BJ (cell line): ENCODE measurements around the gene TBXA2R. TPM values are rescaled to one million over a fixed set of nuclear protein-coding genes. Genes with fewer than 3 reads are reported as not detected.

ENCODE experiments used
- CTCF ChIA-PET: fragments of 350-600 bp; formaldehyde crosslinking; extraction: SDS; loops from one replicate; lab custom pipeline; 2021; ENCODE audit warnings: antibody characterized with exemption, inconsistent platforms; lab: Yijun Ruan, JAX
- POLR2A ChIA-PET: fragments of 300-600 bp; sonication (Branson Sonifier 250); formaldehyde crosslinking; extraction: SDS; loops from one replicate; lab custom pipeline; 2021; ENCODE audit warnings: antibody characterized with exemption; lab: Charles Lee
- DNase-seq: peaks from one replicate; pipeline ENCODE4 v3.0.0-alpha.2; 2011; ENCODE audit warnings: low read depth
- H3K27me3 ChIP-seq: 2 replicates; pipeline ENCODE4 v1.6.0; 2011; ENCODE audit warnings: low read length; ENCODE audit not compliant: control insufficient read depth, insufficient read depth
- H3K36me3 ChIP-seq: 2 replicates; pipeline ENCODE4 v1.5.1; 2011; ENCODE audit warnings: low read length; ENCODE audit not compliant: control insufficient read depth, insufficient read depth
- H3K4me3 ChIP-seq: 2 replicates; pipeline ENCODE4 v1.5.1; 2011; ENCODE audit warnings: low read depth, mild to moderate bottlenecking, control low read depth, low read length
- polyA plus RNA-seq: library from polyadenylated mRNA; depleted of rRNA; stranded (reverse); fragments of >200 nt; gene quantifications from 2 replicates; pipeline ENCODE4 v1.2.3, GENCODE V29; 2011
- TF ChIP-seq, protein P1 (sequence below): IDR thresholded peaks from 2 replicates; pipeline ENCODE4 v1.5.1; 2011; ENCODE audit warnings: low read depth, mild to moderate bottlenecking, control low read depth, inconsistent platforms, low read length, moderate library complexity; ENCODE audit not compliant: insufficient read depth

TBXA2R gene
- polyA plus RNA-seq, 1 experiment, result 1.2 TPM

DNA sequence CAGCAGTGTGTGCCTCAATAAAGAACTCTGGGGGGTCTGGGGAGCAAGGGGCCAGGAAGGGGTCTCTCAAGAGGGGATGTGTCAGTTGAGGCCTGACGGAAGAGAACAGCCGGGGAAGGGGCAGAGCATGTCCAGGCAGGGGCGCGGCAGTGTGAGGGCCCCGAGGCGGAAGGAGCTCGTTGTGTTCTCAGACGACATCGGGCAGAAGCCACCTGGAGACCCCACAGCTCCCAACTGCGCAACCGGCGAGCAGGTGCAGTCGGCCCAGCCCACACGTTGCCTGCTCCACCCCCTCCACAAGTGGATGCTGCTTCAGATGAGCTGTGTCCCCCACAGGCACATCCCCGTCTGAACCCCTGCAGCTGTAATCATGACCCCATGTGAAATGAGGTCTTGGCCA, 15.0 kb upstream of the TBXA2R start:
- TF ChIP-seq, protein P1, sequence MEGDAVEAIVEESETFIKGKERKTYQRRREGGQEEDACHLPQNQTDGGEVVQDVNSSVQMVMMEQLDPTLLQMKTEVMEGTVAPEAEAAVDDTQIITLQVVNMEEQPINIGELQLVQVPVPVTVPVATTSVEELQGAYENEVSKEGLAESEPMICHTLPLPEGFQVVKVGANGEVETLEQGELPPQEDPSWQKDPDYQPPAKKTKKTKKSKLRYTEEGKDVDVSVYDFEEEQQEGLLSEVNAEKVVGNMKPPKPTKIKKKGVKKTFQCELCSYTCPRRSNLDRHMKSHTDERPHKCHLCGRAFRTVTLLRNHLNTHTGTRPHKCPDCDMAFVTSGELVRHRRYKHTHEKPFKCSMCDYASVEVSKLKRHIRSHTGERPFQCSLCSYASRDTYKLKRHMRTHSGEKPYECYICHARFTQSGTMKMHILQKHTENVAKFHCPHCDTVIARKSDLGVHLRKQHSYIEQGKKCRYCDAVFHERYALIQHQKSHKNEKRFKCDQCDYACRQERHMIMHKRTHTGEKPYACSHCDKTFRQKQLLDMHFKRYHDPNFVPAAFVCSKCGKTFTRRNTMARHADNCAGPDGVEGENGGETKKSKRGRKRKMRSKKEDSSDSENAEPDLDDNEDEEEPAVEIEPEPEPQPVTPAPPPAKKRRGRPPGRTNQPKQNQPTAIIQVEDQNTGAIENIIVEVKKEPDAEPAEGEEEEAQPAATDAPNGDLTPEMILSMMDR, result no peak
- CTCF ChIA-PET, result interaction anchor here (0.6 to 1.1 kb wide), 4 partner anchors 73 to 657 kb away, joined by 3 to 6 read pairs (median 4); no protein-coding TSS in a partner anchor
- H3K4me3 ChIP-seq, result no peak overlapping the region
- peaks cover 15% of the 10 kb centered on the region for H3K36me3 ChIP-seq
- no peak for DNase-seq
- POLR2A ChIA-PET, result no interaction called here
- no peaks in the 10 kb centered on the region for H3K27me3 ChIP-seq

DNA sequence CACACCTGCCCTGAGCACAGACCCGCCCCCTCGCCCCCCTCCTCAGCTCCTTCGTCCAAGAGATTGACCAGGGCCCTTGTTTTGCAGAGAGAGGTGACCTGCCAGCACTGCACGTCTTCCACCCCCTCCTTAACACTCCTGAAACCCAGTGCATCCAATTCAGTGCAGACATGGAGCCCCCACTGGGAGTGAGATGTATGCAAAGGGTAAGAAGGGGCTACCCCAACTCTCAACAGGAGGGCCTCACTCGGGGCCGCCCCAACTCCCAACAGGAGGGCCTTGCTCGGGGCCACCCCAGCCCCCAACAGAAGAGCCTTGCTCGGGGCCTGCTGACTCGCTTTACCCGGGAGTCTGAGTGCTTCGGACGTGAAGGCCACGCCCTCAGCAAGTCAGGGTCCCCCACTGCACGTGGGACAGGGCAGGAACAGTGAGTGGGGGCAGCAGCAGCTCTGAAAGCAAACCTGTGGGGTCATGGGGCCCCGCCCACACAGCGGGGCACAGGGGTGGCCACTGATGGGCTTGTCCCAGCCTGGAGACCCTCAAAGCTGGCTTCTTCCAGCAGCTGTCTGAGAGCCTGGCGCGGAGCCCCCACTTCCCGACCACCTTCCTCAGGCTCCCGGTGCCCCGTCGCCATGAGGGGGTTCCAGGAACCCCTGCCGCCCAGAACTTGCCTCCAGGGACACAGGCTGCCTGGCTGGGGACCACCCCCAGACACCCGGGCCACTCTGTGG, 14.3 kb upstream of the TBXA2R start:
- no peak overlapping the region for H3K4me3 ChIP-seq
- TF ChIP-seq, protein P1, result no peak
- no peaks in the 10 kb centered on the region for H3K27me3 ChIP-seq
- ChIA-PET CTCF (interaction anchor here (0.6 to 3.5 kb wide), 5 partner anchors 12 to 657 kb away, joined by 3 to 24 read pairs (median 4); no protein-coding TSS in a partner anchor), POLR2A (no interaction called here)
- DNase-seq, result no peak
- H3K36me3 ChIP-seq, result peaks cover 15% of the 10 kb centered on the region

DNA sequence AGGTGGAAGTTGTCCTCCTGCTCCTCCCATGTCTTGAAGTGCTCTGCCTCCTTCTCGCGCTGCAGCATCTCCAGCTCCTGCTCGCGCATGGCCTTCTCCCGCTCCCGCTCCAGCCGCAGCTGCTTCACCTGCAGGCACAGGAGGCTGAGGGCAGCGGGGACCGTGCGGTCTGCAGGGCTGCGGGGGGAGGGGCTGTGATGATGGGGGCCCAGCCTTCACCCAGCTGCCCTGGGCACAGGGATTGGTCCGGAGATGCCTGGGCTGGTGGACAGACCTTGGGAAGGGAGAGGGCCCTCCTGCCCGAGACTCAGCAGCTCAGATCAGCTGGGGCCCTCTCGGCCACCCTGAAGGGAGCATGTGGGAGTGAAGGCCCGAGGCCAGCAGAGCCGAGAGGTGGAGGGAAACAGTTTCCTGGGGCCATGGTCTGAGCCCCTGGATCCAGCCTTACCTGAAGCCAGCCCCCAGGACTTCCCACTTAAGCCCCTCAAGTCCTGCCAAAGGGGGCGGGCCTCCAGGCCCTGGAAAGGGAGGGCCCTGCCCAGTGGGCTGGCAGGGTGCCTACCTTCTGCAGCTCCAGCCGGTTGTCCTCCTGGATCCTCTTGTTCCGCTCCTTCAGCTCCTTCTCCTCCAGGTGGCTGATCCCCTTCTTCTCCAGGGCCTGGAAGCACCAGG, 13.6 kb upstream of the TBXA2R start:
- Histone ChIP-seq H3K36me3 (peaks cover 17% of the 10 kb centered on the region), H3K4me3 (no peak overlapping the region), H3K27me3 (no peaks in the 10 kb centered on the region)
- TF ChIP-seq, protein P1, result no peak
- DNase-seq, result no peak
- POLR2A ChIA-PET, result no interaction called here
- CTCF ChIA-PET, result interaction anchor here (1.1 to 3.5 kb wide), 2 partner anchors 13 to 75 kb away, joined by 4 to 24 read pairs; no protein-coding TSS in a partner anchor

DNA sequence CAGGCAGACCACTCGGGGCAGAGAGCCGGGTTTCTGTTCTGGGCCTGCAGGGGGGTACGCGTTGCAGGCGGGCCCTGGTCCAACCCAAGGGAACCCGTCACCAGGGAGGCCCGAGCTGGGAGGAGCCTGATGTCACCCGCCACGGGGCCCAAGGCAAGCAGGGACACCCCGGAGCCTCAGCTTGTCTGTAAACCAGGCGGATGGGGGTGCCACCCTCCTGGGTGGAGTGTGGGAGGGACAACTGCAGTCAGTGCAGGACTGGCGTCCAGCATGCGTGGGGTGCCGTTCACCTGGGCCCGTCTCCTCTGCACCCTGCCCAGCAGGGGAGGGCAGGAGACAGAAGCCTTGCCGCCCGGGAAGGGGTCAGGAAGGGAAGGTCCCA, 12.9 kb upstream of the TBXA2R start:
- Histone ChIP-seq H3K27me3 (no peaks in the 10 kb centered on the region), H3K4me3 (no peak overlapping the region), H3K36me3 (peaks cover 17% of the 10 kb centered on the region)
- DNase-seq, result no peak
- TF ChIP-seq, protein P1, result no peak
- ChIA-PET CTCF (interaction anchor here (2.1 to 3.5 kb wide), 2 partner anchors 75 to 77 kb away, joined by 10 to 24 read pairs; no protein-coding TSS in a partner anchor), POLR2A (no interaction called here)
